CD4-positive, alpha-beta T cell treated with Interleukin-4 for 4 hours (primary cell): ENCODE results near the gene SLC12A7.
A peak's percentile ranks its signal among the peaks of the same experiment; 100 is the strongest.
"Not testable (repeated sequence)": the region's sequence is repeated elsewhere in the genome, so short reads cannot be mapped to it uniquely, and the experiment has no call there.

Experiments used
- DNase-seq: peaks from one replicate; pipeline ENCODE4 v3.0.0-alpha.2; 2020

Gene SLC12A7

GRCh38 chr5:1109542-1110306 is 2.1 kb downstream of the SLC12A7 start:
- DNase-seq, result no peak

- no peak for DNase-seq
Observed at GRCh38 chr5:1108865-1109174, 3.0 kb downstream of the SLC12A7 start.

GRCh38 chr5:1108023-1108864 is 3.6 kb downstream of the SLC12A7 start:
- no peak for DNase-seq

GRCh38 chr5:1107167-1108022 is 4.5 kb downstream of the SLC12A7 start:
- DNase-seq, result no peak

- DNase-seq, result no peak
Observed at GRCh38 chr5:1106385-1107166, 5.3 kb downstream of the SLC12A7 start.

- peak; percentile 21 for DNase-seq
Observed at GRCh38 chr5:1105350-1106265, 6.3 kb downstream of the SLC12A7 start.

- peak; percentile 16 for DNase-seq
Observed at GRCh38 chr5:1104327-1105006, 7.4 kb downstream of the SLC12A7 start.

- no peak for DNase-seq
Observed at GRCh38 chr5:1103505-1104326, 8.1 kb downstream of the SLC12A7 start.

- DNase-seq, result no peak
Observed at GRCh38 chr5:1103093-1103492, 8.8 kb downstream of the SLC12A7 start.

GRCh38 chr5:1101961-1102713 is 9.7 kb downstream of the SLC12A7 start:
- no peak for DNase-seq

- DNase-seq, result no peak
Observed at GRCh38 chr5:1100664-1101574, 10.9 kb downstream of the SLC12A7 start.

GRCh38 chr5:1099926-1100663 is 11.8 kb downstream of the SLC12A7 start:
- no peak for DNase-seq

GRCh38 chr5:1098986-1099597 is 12.8 kb downstream of the SLC12A7 start:
- DNase-seq, result no peak

- DNase-seq, result not testable (repeated sequence)
Observed at GRCh38 chr5:1097988-1098385, 13.9 kb downstream of the SLC12A7 start.

GRCh38 chr5:1097381-1097987 is 14.4 kb downstream of the SLC12A7 start:
- no peak for DNase-seq

- DNase-seq, result no peak
Observed at GRCh38 chr5:1096838-1097237, 15.0 kb downstream of the SLC12A7 start.
